ENCODE results near the gene CCDC12. TPM values are rescaled to one million over a fixed set of nuclear protein-coding genes. Genes with fewer than 3 reads are reported as not detected.

The CCDC12 gene
- total RNA-seq, 1 donor from 2014 or later, result 50.5 TPM

DNA sequence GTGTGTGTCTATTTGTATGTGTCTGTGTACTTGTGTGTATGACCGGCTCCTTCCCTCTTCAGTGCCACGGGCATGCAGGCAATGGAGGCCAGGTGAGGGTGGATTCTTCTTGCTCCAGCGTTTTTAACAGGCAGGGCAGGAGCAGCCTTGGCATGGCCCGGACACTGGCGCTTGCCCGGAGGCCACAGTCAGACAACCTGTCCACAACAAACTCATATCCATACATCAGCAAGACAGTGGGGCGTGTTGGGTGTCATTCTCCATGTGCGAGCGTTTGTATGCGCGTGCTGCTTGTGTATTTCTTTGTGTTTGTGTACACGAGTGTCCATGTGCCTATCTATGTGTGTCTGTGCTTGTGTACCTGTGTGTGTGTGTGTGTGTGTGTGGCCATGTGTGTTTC lies 69.3 kb downstream of the CCDC12 start:
- H3K4me3 Mint-ChIP-seq, result no peak overlapping the region
- DNase-seq (ENCODE audit: low spot score in 2 of 2, unreplicated experiment in 2 of 2), result no peak
- H3K27ac Mint-ChIP-seq, result no peak overlapping the region
- H3K9me3 Mint-ChIP-seq, result no peaks in the 10 kb centered on the region
- peaks cover 4% of the 10 kb centered on the region for H3K4me1 Mint-ChIP-seq
- H3K36me3 Mint-ChIP-seq, result no peaks in the 10 kb centered on the region
- H3K27me3 Mint-ChIP-seq (ENCODE audit: low read depth), result no peaks in the 10 kb centered on the region
- no peak for TF ChIP-seq CTCF (IDR thresholded peaks at IDR 0.05; ENCODE audit: unreplicated experiment)

DNA sequence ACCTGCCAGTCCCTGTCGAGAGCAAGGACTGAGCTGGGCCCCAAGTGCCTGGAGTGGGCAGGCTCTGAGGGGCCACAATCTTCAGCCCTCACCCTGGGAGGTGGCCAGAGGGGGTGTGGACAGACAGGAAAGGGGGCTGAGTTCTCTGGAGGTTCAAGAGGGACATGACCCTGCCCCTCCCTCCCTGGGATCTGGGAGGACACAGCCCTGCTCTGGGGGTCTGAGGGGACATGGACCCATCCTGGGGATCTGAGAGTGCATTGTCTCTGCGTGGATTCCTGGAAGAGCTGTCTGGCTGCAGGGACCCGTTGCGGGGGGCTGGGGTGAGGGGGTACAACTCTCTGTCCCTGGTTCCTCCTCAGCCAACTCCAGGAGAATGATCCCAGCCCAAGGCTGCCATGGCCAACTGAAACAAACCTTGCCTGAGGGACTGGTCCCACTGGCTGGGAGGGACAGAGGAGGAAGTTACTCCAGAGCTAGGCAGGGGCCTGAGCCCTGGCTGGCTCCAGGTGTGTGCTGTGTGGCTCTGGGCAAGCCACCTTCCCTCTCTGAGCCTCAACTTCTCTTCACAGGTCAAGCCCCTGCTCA lies 70.0 kb downstream of the CCDC12 start:
- no peaks in the 10 kb centered on the region for H3K9me3 Mint-ChIP-seq
- H3K4me1 Mint-ChIP-seq, result peaks cover 4% of the 10 kb centered on the region
- no peaks in the 10 kb centered on the region for H3K36me3 Mint-ChIP-seq
- DNase-seq (ENCODE audit: low spot score in 2 of 2, unreplicated experiment in 2 of 2), result no peak
- no peaks in the 10 kb centered on the region for H3K27me3 Mint-ChIP-seq (ENCODE audit: low read depth)
- H3K27ac Mint-ChIP-seq, result no peak overlapping the region
- TF ChIP-seq CTCF (IDR thresholded peaks at IDR 0.05; ENCODE audit: unreplicated experiment), result no peak
- no peak overlapping the region for H3K4me3 Mint-ChIP-seq

- Mint-ChIP-seq H3K4me3 (no peak overlapping the region), H3K4me1 (peaks cover 4% of the 10 kb centered on the region), H3K9me3 (no peaks in the 10 kb centered on the region), H3K27me3 (ENCODE audit: low read depth) (no peaks in the 10 kb centered on the region), H3K36me3 (no peaks in the 10 kb centered on the region), H3K27ac (no peak overlapping the region)
- no peak for DNase-seq (ENCODE audit: low spot score in 2 of 2, unreplicated experiment in 2 of 2)
- TF ChIP-seq CTCF (IDR thresholded peaks at IDR 0.05; ENCODE audit: unreplicated experiment), result no peak
These were observed 70.7 kb downstream of the CCDC12 start for GRCh38 chr3:46905661-46906451.

- no peak overlapping the region for H3K4me3 Mint-ChIP-seq
- H3K4me1 Mint-ChIP-seq, result peaks cover 4% of the 10 kb centered on the region
- H3K27ac Mint-ChIP-seq, result no peak overlapping the region
- DNase-seq (ENCODE audit: low spot score in 2 of 2, unreplicated experiment in 2 of 2), result no peak
- H3K9me3 Mint-ChIP-seq, result no peaks in the 10 kb centered on the region
- H3K27me3 Mint-ChIP-seq (ENCODE audit: low read depth), result no peaks in the 10 kb centered on the region
- no peaks in the 10 kb centered on the region for H3K36me3 Mint-ChIP-seq
- no peak for TF ChIP-seq CTCF (IDR thresholded peaks at IDR 0.05; ENCODE audit: unreplicated experiment)
These were observed 71.4 kb downstream of the CCDC12 start for GRCh38 chr3:46905213-46905560.

GRCh38 chr3:46904303-46905212 lies 72.0 kb downstream of the CCDC12 start:
- no peak for DNase-seq (ENCODE audit: low spot score in 2 of 2, unreplicated experiment in 2 of 2)
- Mint-ChIP-seq H3K27me3 (ENCODE audit: low read depth) (no peaks in the 10 kb centered on the region), H3K9me3 (no peaks in the 10 kb centered on the region), H3K36me3 (no peaks in the 10 kb centered on the region), H3K4me1 (peaks cover 3% of the 10 kb centered on the region), H3K4me3 (no peak overlapping the region), H3K27ac (no peak overlapping the region)
- no peak for TF ChIP-seq CTCF (IDR thresholded peaks at IDR 0.05; ENCODE audit: unreplicated experiment)
